NCI-H1436 (cell line): ENCODE results near the gene PROX2.

Source experiments
- DNase-seq: peaks from one replicate; lab custom pipeline; 2025; lab: John Stamatoyannopoulos, UW

PROX2 gene

DNA sequence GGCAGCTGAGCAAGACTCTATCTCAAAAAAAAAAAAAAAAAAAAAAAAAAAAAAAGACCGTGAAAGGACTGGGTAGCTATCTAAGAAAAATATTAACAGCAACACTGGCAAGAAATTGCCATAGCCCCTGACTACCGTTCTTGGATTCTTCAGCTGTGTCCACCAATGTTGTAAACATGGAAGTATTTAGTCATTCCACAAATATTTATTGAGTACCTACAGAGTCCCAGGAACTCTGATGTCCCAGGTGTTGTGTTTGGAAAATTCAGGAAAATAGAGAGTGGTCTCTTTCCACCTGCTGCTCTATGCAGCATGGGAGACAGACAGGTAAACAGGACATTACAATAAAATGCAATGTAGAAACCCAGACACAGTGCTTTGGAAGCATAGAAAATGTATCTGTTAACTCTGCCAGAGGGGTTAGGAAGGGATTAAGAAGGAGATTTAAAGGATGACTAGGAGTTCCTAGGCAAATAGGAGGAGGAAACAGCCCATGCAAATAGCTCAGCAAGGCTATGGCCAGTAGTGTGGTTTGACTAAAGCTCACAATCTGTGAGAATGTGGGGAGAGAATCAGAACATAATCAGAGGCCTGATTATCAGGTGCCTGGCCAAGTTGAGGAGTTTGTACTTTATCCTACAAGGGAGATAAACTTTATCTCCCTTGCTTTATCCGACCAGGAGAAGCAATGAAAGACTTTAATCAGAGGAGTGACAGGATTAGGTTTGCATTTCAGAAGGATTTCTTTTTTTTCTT, 3.7 kb upstream of the PROX2 start:
- no peak for DNase-seq

DNA sequence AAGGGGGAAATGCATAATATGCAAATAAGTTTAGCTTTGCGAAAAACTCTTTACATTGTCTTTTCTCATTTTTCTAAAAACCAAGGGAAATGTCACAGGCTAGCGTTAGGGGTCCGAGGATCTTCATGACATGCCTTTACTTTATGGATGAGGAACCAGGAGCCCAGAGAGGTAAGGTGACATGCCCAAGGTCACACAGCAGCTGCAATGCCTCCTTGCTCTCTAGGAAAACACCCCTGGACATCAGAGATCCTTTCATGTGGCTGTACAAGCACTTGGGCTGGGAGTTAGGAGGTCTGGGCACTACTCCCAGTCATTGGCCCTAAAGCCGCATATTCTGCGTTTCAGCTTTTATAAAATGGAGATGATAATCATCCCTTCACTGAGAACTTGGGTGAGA, 741 bp downstream of the PROX2 start:
- DNase-seq = no peak

DNA sequence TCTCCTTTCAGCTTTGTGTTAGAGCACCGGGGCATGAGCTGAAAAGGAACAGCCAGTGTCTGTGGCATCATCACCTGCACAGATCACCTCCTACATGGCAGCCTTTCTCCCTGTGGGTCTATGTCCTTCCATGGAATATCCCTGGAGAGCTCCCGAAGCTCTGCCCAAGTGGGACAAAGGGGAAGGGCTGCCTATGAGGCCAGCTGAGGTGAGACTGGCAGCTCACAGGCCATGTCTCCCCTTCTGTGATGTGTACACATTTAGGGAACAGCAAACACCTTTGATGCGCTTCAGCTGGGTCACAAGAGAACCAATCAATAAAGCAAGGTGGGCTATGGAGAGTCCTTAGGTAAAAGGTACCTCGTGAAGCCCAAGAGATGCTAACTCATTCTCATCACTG, 4.1 kb downstream of the PROX2 start:
- no peak for DNase-seq

DNA sequence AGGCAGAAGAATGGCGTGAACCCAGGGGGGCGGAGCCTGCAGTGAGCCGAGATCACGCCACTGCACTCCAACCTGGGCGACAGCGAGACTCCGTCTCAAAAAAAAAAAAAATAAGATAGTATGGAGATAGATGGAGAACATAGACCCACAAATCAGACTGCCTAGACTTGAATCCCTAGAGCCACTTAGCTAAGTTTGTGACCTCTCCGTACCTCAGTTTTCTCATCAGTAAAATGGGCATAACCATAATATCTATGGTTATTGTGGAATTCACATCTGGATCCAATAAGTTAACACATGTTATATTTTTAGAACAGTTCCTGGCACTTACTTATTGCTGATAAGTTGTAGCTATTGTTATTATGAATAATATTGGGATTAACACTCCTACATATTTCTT, 7.2 kb downstream of the PROX2 start:
- DNase-seq = no peak

DNA sequence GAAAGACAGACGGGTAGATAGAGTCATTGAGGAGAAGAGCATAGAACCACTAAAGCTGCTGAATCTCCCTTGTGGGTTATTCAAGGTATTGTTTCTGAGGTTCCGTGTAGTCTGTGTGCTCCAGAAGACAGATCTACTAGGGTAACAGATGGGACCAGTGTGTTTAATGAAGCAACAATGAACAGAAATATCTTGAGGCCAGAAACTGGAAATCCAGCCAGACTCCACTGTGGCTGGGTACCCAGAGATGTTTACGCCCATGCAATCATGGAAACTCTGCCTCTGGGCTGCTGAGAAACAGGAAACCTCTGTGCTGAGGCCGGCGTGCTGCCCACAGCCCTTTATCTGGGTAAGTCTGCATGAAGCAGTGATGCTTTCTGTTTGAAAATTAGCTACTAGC, 8.3 kb downstream of the PROX2 start:
- no peak for DNase-seq

DNA sequence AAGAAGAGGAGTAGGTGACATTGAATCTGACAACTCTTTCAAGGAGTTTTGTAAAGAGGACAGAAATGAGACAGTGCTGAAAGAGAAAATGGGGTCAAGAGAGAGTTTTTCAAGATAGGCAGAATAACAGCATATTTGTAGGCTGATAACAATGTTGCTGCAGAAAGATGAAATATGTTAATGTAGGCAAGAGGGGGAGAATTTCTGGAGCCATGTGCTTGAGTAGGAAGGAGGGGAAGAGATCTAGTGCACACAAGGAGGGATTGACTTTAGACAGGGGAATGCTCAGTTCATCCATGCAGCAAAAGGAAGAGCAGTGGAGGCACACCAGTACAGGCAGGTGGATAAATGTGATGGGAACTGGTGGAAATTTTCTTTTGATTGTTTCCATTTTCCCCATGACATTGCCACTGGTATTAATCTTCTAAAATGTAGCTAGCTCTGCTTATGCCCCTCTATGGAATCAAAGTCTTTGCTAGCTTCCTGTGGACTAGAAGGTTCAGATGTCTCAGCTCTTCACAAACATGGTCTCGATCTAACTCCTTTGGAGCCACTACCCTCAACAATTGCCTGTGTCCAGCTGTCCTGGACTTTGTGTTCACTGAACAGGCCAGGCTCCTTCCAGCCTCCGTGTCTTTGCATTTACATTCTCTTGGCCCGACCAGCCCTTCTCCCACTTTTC, 9.1 kb downstream of the PROX2 start:
- DNase-seq = no peak

DNA sequence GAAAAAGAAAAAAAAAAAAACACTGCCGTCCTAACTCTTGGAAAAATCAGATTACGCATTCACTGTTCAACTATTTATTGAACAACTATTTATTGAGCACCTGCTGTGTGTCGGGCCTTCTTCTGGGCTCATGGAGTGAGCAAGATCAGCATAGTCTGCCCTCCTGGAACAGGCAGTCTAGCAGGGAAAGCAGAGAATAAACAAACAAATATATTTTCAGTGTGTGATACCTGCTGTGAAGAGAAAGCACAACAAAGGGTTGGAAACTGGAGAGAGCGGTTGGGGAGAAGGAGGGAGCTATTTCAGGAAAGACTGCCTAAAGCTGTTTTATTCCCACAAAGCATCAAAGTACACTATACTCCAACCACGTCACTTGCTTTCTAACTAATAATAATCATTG, 10.8 kb downstream of the PROX2 start:
- DNase-seq = no peak

DNA sequence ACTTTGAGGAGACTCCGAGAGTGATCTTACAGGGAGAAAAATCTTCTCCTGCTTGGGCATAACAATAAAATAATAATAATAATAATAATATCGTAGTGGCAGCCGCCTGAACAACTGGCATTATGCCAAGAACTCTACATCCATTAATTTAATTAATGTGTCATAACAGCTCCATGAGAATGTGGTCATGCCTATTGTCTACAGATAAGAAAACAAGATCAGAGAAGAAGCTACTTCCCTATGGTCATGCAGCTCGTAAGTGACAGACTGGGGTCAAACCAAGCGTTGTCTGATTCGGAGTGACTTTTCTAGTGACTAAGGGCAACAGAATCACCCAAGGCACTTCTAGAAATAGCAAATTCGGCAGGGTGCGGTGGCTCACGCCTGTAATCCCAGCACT, 11.7 kb downstream of the PROX2 start:
- DNase-seq = no peak

DNA sequence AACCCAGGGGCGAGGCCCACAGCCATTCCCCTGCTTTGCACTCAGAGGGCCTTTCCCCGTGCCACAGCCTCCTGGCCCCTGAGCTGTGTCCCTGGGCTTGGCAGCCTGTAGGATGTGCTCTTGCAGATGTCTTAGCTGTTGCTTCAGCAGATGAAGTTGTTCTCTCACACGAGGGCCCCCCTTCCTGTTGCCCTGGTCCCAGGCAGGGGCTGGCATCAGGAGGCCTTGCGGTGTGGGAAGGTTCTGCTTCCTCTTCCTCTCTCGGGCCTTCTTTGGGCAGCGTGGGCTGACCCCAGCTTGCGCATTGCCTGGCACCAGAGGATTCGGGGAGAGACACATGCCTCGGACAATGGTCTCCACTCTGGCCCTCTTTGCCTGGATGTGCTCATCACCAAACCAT, 12.7 kb downstream of the PROX2 start:
- DNase-seq = no peak

DNA sequence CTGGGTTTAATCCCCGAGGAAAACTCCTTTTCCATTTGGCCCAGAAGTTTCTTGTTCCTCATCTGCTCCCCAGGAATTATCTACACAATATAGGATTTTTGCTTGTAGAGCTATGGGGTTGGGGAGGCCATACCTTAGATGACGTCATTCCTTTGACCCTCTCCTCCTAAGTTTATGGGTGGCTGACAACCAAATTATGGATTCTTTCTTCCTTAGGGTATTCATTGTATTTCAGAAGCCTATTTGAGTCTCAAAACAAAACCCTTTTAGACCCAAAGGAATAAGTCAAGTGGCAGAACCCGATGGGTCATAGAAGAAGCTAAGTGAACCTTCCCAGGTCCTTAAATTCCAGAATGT, 14.2 kb downstream of the PROX2 start:
- DNase-seq = no peak

DNA sequence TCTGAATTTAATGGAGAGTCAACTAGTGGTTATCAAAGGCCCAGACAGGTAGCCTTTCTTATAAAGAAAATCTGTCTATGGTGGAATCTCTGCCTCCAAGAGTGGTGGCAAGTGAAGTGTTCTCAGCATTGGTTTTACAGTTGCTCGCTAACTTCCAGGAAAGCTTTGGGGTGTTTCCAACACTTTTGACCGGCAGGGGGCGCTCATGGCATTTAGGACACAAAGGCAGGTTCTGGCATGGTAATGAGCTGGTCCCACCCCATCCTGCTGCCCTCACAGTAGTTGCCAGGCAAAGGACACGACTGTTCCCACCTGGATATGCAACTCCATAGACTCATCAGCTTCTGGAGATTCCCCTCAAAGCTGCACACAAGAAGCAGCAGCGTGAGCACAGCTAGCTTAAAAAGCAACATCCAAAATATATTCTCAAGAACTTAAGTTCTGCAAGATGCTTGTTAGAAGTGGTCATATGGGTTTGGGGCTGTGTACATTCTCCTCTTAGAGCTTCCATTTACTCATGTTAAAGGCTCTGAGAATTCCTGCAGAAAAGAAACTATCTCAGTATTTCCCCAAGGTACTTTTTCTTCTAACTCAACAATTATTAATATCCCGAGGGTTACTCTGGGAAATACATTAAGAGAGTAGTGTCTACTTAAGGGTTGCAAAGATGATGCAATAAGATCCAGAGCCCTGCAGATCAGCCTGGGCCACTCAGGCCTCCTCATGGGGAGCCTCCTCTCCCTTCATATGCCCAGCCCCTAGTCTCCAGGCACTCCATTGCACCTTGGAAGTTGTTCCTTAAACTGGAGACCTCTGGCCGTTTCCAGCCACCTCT, 14.8 kb downstream of the PROX2 start:
- peak; percentile 74 for DNase-seq

DNA sequence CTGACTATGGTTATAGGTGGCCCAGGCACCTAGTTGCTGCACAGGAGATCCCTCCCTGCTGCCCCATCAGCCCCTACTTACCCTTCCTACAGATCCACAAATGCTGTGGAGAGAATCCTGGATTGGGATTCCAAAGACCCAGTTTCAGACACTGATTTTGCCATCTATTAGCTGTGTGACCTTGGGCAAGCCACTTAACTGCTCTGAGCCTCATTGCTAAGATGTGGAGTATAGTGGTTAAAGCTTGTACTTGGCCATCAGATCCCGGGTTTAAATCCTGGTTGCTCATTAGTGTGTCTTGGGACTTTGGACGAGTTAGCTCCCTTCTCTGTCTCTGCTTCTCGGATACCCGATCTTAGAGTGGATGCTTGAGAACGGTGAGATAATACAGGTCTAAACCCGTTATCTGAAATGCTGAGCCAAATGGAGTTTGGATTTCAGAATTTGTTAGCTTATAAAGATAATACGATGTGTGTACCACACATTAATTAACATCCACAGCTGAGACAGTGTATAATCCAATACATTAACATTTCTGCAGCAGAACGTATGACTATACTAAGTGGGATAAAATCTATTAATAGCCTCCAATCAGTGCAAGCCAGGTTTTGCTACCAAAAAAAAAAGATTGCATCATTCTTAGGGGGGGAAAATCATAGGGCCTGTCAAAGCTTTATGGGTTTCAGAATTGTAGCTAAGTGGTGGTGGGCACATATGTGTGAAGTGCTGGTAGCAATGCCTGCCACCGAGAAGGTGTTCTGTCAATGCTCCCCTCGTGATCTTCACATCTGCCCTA, 16.0 kb downstream of the PROX2 start:
- no peak for DNase-seq

DNA sequence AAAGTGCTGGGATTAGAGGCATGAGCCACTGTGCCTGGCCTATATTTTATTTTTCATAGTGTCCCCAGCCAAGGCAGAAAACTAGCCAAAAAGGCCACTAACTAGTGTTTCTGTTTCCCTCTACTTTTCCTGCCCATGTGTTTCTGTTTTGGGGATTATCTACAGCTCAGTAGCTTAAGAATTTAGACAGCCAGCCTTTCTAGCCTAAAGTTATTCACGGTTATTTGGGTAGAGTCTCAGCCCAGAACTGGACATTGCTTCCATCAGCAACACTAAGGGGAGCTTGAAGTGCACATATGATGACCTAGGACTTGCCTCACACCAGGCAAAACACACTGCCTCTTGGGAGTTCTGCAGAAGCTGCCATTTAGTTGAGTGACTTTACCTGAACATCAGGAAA, 17.9 kb downstream of the PROX2 start:
- no peak for DNase-seq

DNA sequence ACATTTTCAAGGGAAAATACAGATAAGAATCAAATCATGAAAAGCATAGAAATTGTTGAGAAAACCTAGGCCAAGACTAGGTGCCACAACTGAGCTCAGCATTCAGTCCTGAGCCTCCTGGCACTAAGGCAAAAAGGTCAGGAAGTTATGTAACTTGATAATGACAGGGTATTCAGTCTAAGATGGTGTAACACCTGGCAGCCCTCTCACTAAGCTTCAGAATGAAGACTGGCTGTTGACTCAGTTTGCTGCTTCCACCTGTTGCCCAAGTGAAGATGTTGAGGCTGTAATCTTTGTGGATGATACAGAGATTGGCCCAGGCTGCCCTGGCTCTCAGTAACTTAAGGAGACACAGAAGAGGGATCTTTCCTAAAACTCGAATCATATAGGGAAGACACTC, 19.6 kb downstream of the PROX2 start:
- DNase-seq = no peak

DNA sequence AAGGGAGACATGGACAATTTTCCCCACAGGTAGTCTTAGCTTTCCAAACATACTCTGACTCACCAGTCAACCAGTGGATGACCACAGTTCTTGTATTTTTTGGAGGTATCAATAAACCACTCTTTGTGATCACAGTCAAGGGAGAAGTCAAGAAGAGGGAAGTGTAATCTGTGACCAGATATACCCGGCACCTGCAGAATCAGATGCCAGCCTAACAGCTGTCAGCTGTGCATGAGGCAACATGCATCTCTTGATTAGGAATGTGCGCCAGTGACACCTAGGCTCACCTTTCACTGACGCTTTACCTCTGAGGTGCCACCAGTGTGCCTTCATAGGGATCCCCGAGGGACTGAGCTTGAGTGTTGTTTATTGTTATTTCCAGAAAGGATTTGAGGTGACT, 20.0 kb downstream of the PROX2 start:
- DNase-seq = peak; percentile 9

DNA sequence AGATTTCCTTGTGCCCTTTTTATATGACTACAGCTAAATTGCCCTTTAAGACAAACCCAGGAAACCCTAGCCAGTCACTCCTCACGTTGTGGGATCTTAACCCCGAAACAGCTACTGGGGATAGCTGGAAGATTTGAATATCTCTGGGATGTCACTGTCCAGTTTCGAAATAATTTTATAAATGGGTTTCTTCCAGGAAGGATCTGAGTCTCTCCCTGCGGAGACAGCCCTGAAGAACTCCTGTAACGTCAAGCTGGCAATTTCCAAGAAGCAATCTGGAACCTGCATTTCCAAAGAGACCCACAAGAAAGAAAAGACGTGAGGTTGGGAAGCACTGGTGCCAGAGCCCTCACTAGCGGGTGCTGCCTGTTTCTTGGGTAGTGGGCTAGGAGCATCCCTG, 20.9 kb downstream of the PROX2 start:
- DNase-seq = no peak

DNA sequence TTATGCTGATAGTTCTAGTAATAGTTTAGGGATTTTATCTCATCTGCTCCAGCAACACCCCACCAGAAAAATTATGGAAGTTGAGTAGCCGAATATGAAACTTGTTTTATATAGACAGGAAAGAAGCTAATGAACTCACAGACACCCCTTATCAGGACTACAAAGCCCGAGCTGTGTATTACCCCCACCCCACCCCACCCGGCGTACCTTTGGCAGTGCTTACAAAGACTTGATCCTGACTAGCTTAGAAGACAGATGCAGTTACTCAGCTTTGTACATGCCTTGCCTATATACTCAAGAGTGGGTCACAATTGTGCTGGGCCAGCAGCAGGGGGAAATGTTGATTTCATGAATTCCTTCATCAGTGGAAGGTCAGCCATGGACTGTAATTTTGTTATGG, 22.4 kb downstream of the PROX2 start:
- no peak for DNase-seq

DNA sequence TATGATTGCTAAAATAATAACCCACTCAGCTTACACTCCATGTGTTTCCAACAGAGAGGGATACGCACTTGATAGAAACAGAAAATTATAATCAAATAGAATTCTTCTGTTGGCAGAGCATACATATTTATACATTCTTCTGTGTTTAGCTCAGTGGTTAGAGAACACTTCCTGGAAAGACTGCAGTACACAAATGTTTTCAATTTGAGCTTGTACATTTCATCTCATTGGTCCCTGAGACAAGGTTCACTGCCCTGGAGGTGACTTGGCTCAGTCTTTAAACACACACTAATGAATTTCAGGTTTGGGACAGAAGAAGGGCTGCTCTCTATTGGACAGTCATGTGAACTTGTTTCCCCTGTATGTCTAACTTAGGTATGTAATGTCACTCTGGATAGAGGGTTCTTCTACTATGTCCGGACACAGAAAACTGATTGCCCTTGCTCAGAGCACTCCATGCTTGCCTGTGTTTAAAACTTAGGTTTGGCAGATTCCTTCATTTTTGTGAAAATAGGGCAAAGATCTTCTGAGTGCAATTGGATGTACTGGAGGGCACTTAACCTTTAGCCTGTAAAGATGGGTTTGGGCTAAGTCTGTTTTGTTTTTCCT, 22.9 kb downstream of the PROX2 start:
- no peak for DNase-seq

DNA sequence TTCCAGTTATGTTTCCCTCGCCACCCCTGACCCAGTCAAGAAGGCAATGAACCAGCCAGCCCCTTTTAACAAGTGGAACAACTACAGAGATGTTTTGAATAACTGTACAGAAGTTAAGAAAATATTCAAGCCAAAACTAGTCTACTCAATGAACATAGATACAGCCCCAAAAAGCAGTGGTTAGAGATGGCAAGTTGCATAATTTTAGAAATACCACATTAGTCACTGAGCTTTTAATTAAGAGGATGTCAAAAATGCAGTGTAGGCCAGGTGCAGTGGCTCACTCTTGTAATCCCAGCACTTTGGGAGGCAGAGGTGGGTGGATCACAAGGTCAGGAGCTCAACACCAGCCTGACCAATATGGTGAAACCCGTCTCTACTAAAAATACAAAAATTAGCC, 27.2 kb downstream of the PROX2 start:
- DNase-seq = no peak

DNA sequence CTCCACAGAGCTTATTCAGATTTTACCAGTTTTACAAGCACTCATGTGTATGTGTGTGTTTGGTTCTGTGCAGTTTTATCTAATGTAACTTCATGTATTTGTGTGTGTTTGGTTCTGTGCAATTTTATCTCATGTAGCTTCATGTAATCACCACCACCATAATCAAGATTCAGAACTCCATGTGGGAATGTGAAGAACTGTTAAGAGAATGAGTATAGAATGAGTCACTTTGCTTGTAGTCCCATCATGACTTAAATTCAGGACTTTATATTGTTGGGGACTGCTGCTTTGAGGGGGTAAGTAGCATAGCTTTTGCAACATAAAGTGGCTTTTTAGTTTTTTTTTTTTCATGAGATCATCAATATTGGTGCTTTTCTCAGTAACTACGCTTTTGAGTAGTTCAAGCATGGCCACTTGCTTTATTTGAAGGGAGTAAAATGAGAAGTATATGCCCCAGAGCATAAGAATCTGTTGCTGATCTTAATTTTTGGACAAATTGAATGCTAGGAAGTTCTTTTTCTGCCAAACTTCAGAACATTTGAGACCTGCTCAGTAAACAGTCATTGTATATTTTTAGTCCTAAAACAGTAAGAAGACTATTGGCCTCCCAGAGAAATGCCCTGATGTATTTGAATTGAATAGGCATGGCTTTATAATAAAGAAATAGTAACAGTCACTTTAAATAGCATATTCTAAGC, 28.8 kb downstream of the PROX2 start:
- no peak for DNase-seq

DNA sequence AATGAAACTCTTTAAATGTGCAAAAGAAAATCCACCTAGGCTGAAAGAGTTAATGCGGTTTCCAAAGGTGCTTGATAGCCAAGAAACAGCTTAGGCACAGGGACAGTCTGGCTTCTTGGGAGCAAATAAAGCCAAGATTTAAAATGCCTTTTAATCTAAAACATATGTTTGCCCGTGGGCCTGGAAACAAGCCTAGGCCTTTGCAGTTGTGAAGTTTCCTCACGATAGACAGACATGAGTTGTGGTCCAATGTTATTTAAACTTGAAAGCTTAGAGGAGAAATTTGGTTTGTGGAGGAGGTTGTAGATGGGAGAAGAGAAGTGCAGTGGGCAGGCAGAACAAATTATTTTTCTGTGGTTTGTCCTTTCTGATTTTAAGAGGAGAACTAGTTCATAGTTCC, 29.8 kb downstream of the PROX2 start:
- DNase-seq = no peak
